ENCODE results near the gene CD22.
"Not testable (repeated sequence)": the region's sequence is repeated elsewhere in the genome, so short reads cannot be mapped to it uniquely, and the experiment has no call there.

Gene CD22

GRCh38 chr19:35284153-35285094 is 44.6 kb upstream of the CD22 start:
- TF ChIP-seq, protein P1, sequence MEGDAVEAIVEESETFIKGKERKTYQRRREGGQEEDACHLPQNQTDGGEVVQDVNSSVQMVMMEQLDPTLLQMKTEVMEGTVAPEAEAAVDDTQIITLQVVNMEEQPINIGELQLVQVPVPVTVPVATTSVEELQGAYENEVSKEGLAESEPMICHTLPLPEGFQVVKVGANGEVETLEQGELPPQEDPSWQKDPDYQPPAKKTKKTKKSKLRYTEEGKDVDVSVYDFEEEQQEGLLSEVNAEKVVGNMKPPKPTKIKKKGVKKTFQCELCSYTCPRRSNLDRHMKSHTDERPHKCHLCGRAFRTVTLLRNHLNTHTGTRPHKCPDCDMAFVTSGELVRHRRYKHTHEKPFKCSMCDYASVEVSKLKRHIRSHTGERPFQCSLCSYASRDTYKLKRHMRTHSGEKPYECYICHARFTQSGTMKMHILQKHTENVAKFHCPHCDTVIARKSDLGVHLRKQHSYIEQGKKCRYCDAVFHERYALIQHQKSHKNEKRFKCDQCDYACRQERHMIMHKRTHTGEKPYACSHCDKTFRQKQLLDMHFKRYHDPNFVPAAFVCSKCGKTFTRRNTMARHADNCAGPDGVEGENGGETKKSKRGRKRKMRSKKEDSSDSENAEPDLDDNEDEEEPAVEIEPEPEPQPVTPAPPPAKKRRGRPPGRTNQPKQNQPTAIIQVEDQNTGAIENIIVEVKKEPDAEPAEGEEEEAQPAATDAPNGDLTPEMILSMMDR (IDR thresholded peaks at IDR 0.05), result no peak
- H3K27ac ChIP-seq, result no peak overlapping the region
- H3K9ac ChIP-seq, result no peak overlapping the region

DNA sequence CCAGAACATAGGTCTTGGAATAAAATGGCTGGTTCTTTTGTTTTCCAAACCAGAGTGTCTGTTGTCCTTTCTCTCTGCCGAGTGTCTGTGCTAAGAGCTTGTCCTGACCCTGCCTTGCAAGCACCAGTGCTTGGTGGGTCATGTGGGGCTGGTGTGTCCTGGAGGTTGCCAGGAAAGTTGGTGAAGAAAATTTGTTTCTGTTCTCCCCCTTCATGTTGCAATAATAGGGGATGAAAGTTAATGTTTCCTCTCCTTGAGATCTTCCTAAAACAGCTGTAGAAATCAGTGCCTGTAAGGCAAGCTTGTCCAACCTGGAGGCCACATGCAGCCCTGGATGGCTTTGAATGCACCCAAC is 43.9 kb upstream of the CD22 start:
- TF ChIP-seq, protein P1 (IDR thresholded peaks at IDR 0.05), result no peak
- H3K27me3 ChIP-seq (ENCODE audit: control insufficient read depth, insufficient read depth, low read length), result no peaks in the 10 kb centered on the region
- H3K4me3 ChIP-seq (ENCODE audit: low read depth, low read length), result no peak overlapping the region
- no peaks in the 10 kb centered on the region for H3K4me1 ChIP-seq
- H3K36me3 ChIP-seq (ENCODE audit: control insufficient read depth, insufficient read depth, low read length), result no peaks in the 10 kb centered on the region
- H3K9ac ChIP-seq, result no peak overlapping the region
- H3K9me3 ChIP-seq (ENCODE audit: control insufficient read depth, low read length), result no peaks in the 10 kb centered on the region
- H3K27ac ChIP-seq, result no peak overlapping the region
- no peak overlapping the region for H3K4me2 ChIP-seq (ENCODE audit: low read length)
- no peak overlapping the region for H2AFZ ChIP-seq
- H3K79me2 ChIP-seq, result no peaks in the 10 kb centered on the region

More at GRCh38 chr19:35284153-35285094, 44.6 kb upstream of the CD22 start:
- H3K4me2 ChIP-seq (ENCODE audit: low read length), result no peak overlapping the region
- H3K36me3 ChIP-seq (ENCODE audit: control insufficient read depth, insufficient read depth, low read length), result no peaks in the 10 kb centered on the region
- H3K9me3 ChIP-seq (ENCODE audit: control insufficient read depth, low read length), result no peaks in the 10 kb centered on the region
- no peak overlapping the region for H3K4me3 ChIP-seq (ENCODE audit: low read depth, low read length)
- no peaks in the 10 kb centered on the region for H3K79me2 ChIP-seq
- H2AFZ ChIP-seq, result no peak overlapping the region
- H3K4me1 ChIP-seq, result no peaks in the 10 kb centered on the region
- H3K27me3 ChIP-seq (ENCODE audit: control insufficient read depth, insufficient read depth, low read length), result no peaks in the 10 kb centered on the region

DNA sequence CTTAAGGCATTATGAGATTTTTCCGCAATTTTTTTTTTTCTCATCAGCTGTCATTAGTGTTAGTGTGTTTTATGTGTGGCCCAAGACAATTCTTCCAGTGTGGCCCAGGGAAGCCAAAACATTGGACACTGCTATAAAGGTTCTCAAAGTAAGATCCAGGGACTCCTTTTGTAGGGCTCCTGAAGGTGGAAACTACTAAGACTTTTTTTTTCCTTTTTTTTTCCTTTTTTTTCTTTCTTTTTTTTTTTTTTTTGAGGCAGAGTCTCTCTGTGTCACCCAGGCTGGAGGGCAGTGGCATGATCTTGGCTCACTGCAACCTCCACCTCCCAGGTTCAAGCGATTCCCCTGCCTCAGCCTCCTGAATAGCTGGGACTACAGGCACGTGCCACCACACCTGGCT is 43.5 kb upstream of the CD22 start:
- not testable (repeated sequence) for H3K27me3 ChIP-seq (ENCODE audit: control insufficient read depth, insufficient read depth, low read length); H3K27ac ChIP-seq; H3K36me3 ChIP-seq (ENCODE audit: control insufficient read depth, insufficient read depth, low read length)

DNA sequence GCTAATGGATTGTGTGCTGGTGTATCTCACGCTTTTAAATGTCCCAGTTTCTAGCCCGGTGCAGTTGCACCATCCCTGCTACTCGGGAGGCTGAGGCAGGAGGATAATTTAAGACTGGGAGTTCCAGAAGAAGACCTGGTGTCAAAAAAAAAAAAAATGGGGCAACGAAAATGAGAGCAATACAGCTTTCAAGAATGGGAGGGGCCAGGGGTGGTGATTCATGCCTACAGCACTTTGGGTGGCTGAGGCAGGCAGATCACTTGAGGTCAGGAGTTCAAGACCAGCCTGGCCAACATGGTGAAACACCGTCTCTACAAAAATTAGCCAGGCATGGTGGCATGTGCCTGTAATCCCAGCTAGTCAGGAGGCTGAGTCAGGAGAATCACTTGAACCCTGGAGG is 42.9 kb upstream of the CD22 start:
- not testable (repeated sequence) for H3K27me3 ChIP-seq (ENCODE audit: control insufficient read depth, insufficient read depth, low read length); H3K79me2 ChIP-seq; H3K9ac ChIP-seq; H3K36me3 ChIP-seq (ENCODE audit: control insufficient read depth, insufficient read depth, low read length); H3K4me2 ChIP-seq (ENCODE audit: low read length); H3K9me3 ChIP-seq (ENCODE audit: control insufficient read depth, low read length); H2AFZ ChIP-seq; H3K4me3 ChIP-seq (ENCODE audit: low read depth, low read length); H3K27ac ChIP-seq; H3K4me1 ChIP-seq

More for the DNA sequence above, 43.5 kb upstream of the CD22 start:
- not testable (repeated sequence) for H2AFZ ChIP-seq; H3K9me3 ChIP-seq (ENCODE audit: control insufficient read depth, low read length); H3K79me2 ChIP-seq; H3K9ac ChIP-seq; H3K4me1 ChIP-seq; H3K4me2 ChIP-seq (ENCODE audit: low read length); H3K4me3 ChIP-seq (ENCODE audit: low read depth, low read length)

DNA sequence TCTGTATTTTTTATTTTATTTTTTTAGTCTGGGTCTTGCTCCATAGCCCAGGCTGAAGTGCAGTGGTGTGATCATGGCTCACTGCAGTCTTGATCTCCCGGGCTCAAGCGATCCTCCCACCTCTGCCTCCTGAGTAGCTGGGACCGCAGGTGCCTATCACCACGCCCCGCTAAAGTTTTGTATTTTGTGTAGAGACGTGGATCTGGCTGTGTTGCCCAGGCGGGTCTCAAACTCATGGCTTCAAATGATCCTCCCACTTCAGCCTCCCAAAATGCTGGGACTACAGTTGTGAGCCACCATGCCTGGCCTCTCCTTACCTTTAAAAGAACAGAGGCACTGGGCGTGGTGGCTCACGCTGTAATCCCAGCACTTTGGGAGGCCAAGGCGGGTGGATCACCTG is 41.3 kb upstream of the CD22 start:
- no peak overlapping the region for H3K27ac ChIP-seq

More for the DNA sequence above, 41.3 kb upstream of the CD22 start:
- H3K4me1 ChIP-seq, result peaks cover 6% of the 10 kb centered on the region
- H2AFZ ChIP-seq, result no peak overlapping the region
- TF ChIP-seq, protein P1 (IDR thresholded peaks at IDR 0.05), result no peak
- no peaks in the 10 kb centered on the region for H3K27me3 ChIP-seq (ENCODE audit: control insufficient read depth, insufficient read depth, low read length)
- no peak overlapping the region for H3K9ac ChIP-seq
- H3K4me3 ChIP-seq (ENCODE audit: low read depth, low read length), result no peak overlapping the region
- H3K79me2 ChIP-seq, result no peaks in the 10 kb centered on the region
- no peak overlapping the region for H3K4me2 ChIP-seq (ENCODE audit: low read length)
- H3K9me3 ChIP-seq (ENCODE audit: control insufficient read depth, low read length), result no peaks in the 10 kb centered on the region
- no peaks in the 10 kb centered on the region for H3K36me3 ChIP-seq (ENCODE audit: control insufficient read depth, insufficient read depth, low read length)
